Ishikawa (cell line): ENCODE results near the gene XRCC5.

Source experiments
- CEBPB ChIP-seq: IDR thresholded peaks from 2 replicates; pipeline ENCODE4 v1.6.1; 2012
- CREB1 ChIP-seq: IDR thresholded peaks from 2 replicates; pipeline ENCODE4 v1.6.1; 2012; ENCODE audit warnings: low read depth
- EGR1 ChIP-seq: IDR thresholded peaks from 2 replicates; pipeline ENCODE4 v1.6.1; 2012
- EP300 ChIP-seq: IDR thresholded peaks from 2 replicates; pipeline ENCODE4 v1.6.1; 2012; ENCODE audit warnings: borderline replicate concordance
- FOXM1 ChIP-seq: IDR thresholded peaks from 2 replicates; pipeline ENCODE4 v1.6.1; 2012; ENCODE audit warnings: low read depth, borderline replicate concordance
- NFIC ChIP-seq: IDR thresholded peaks from 2 replicates; pipeline ENCODE4 v1.6.1; 2012
- RAD21 ChIP-seq: IDR thresholded peaks from 2 replicates; pipeline ENCODE4 v1.6.1; 2012; ENCODE audit warnings: low read depth
- TAF1 ChIP-seq: IDR thresholded peaks from 2 replicates; pipeline ENCODE4 v1.6.1; 2012; ENCODE audit warnings: low read depth, mild to moderate bottlenecking
- TCF12 ChIP-seq: IDR thresholded peaks from 2 replicates; pipeline ENCODE4 v1.6.1; 2012; ENCODE audit warnings: low read depth
- TEAD4 ChIP-seq: IDR thresholded peaks from 2 replicates; pipeline ENCODE4 v1.6.1; 2012
- USF1 ChIP-seq: IDR thresholded peaks from 2 replicates; pipeline ENCODE4 v1.6.1; 2012
- YY1 ChIP-seq: IDR thresholded peaks from 2 replicates; pipeline ENCODE4 v1.6.1; 2012; ENCODE audit warnings: low read depth
- ZBTB7A ChIP-seq: IDR thresholded peaks from 2 replicates; pipeline ENCODE4 v1.6.1; 2012; ENCODE audit warnings: low read depth
- TF ChIP-seq, protein P1 (sequence below): IDR thresholded peaks from 2 replicates; pipeline ENCODE4 v1.6.1; 2012
- TF ChIP-seq, protein P2 (sequence below): IDR thresholded peaks from 2 replicates; pipeline ENCODE4 v1.6.1; 2012; ENCODE audit warnings: low read depth, mild to moderate bottlenecking

Gene XRCC5

GRCh38 chr2:216188559-216188850 is 79.4 kb downstream of the XRCC5 start:
- TF ChIP-seq FOXM1 = no peak
- no peak for TF ChIP-seq USF1
- no peak for TF ChIP-seq TCF12
- TF ChIP-seq, protein P1, sequence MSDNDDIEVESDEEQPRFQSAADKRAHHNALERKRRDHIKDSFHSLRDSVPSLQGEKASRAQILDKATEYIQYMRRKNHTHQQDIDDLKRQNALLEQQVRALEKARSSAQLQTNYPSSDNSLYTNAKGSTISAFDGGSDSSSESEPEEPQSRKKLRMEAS = no peak
- TF ChIP-seq NFIC = no peak
- no peak for TF ChIP-seq YY1
- TF ChIP-seq RAD21 = no peak
- no peak for TF ChIP-seq CREB1
- TF ChIP-seq, protein P2, sequence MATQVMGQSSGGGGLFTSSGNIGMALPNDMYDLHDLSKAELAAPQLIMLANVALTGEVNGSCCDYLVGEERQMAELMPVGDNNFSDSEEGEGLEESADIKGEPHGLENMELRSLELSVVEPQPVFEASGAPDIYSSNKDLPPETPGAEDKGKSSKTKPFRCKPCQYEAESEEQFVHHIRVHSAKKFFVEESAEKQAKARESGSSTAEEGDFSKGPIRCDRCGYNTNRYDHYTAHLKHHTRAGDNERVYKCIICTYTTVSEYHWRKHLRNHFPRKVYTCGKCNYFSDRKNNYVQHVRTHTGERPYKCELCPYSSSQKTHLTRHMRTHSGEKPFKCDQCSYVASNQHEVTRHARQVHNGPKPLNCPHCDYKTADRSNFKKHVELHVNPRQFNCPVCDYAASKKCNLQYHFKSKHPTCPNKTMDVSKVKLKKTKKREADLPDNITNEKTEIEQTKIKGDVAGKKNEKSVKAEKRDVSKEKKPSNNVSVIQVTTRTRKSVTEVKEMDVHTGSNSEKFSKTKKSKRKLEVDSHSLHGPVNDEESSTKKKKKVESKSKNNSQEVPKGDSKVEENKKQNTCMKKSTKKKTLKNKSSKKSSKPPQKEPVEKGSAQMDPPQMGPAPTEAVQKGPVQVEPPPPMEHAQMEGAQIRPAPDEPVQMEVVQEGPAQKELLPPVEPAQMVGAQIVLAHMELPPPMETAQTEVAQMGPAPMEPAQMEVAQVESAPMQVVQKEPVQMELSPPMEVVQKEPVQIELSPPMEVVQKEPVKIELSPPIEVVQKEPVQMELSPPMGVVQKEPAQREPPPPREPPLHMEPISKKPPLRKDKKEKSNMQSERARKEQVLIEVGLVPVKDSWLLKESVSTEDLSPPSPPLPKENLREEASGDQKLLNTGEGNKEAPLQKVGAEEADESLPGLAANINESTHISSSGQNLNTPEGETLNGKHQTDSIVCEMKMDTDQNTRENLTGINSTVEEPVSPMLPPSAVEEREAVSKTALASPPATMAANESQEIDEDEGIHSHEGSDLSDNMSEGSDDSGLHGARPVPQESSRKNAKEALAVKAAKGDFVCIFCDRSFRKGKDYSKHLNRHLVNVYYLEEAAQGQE = no peak
- no peak for TF ChIP-seq TEAD4
- no peak for TF ChIP-seq ZBTB7A
- TF ChIP-seq TAF1 = no peak
- no peak for TF ChIP-seq CEBPB
- TF ChIP-seq EGR1 = no peak
- no peak for TF ChIP-seq EP300

- TF ChIP-seq CREB1 = no peak
- no peak for TF ChIP-seq USF1
- no peak for TF ChIP-seq CEBPB
- TF ChIP-seq YY1 = no peak
- TF ChIP-seq FOXM1 = no peak
- TF ChIP-seq TAF1 = no peak
- no peak for TF ChIP-seq TEAD4
- TF ChIP-seq, protein P2 = no peak
- no peak for TF ChIP-seq TCF12
- TF ChIP-seq NFIC = no peak
- no peak for TF ChIP-seq EP300
- TF ChIP-seq RAD21 = no peak
- TF ChIP-seq EGR1 = no peak
- TF ChIP-seq ZBTB7A = no peak
- TF ChIP-seq, protein P1 = no peak
Measured at GRCh38 chr2:216188956-216189355, 79.8 kb downstream of the XRCC5 start.

- TF ChIP-seq TCF12 (no peak), TEAD4 (no peak)
Measured at GRCh38 chr2:216189410-216189809, 80.3 kb downstream of the XRCC5 start.

DNA sequence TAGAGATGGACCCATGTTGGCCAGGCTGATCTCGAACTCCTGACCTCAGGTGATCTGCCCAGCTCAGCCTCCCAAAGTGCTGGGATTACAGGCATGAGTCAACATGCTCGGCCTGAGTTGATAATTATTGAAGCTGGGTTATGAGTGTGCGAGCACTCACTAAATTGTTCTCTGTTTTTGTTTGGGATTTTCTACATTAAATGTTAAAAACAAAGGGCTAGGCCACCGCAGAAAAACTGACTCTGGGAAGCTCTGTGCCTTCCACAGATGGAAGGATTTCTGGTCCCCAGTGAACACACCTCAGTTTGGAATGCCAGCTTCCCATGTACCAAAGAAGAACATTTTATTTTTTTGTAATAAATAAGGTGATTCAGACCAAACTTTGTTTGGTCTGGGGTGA is 83.0 kb downstream of the XRCC5 start:
- TF ChIP-seq, protein P1 = no peak
- no peak for TF ChIP-seq CEBPB
- no peak for TF ChIP-seq NFIC
- TF ChIP-seq EP300 = no peak
- TF ChIP-seq ZBTB7A = no peak
- no peak for TF ChIP-seq CREB1
- no peak for TF ChIP-seq EGR1

DNA sequence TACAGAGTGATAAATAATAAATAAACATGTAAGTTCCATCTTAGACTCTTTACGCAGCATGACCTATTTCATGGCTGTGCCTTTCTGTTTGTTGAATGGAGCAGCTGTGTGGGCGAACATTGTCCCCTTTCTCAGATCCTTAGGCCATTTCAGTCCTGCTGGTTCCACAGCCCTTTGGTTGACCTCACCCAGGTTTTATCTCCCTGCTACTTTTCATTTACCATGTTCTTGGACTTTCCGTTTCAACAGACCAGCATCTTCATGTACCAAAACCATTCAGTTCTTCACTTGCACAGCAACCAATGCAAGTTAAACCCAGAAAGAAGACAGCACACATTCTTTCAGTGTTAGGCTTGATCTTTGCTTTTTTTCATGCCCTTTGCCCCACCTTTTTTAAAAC is 83.8 kb downstream of the XRCC5 start:
- TF ChIP-seq CEBPB (no peak), ZBTB7A (no peak), RAD21 (no peak), NFIC (no peak), EP300 (no peak), TEAD4 (no peak), TCF12 (no peak)
- TF ChIP-seq, protein P1 = no peak

GRCh38 chr2:216194013-216194412 is 84.9 kb downstream of the XRCC5 start:
- TF ChIP-seq YY1 = no peak
- TF ChIP-seq ZBTB7A = no peak
- TF ChIP-seq, protein P1 = no peak
- no peak for TF ChIP-seq EP300
- TF ChIP-seq TEAD4 = no peak
- no peak for TF ChIP-seq CEBPB
- no peak for TF ChIP-seq TAF1
- no peak for TF ChIP-seq USF1
- TF ChIP-seq NFIC = no peak
- no peak for TF ChIP-seq TCF12
- TF ChIP-seq RAD21 = no peak
- TF ChIP-seq, protein P2 = no peak
- no peak for TF ChIP-seq EGR1
- TF ChIP-seq FOXM1 = no peak
- no peak for TF ChIP-seq CREB1
